Measurements from ENCODE around the gene KRT25. TPM values are rescaled to one million over a fixed set of nuclear protein-coding genes. Genes with fewer than 3 reads are reported as not detected.
"Not testable (repeated sequence)": the region's sequence is repeated elsewhere in the genome, so short reads cannot be mapped to it uniquely, and the experiment has no call there.

Gene KRT25
- total RNA-seq, 4 donors from 2014 or later = 0.59 to 111 TPM; not detected in 2

GRCh38 chr17:40753804-40754203, 1.3 kb downstream of the KRT25 start:
- H3K4me3 ChIP-seq (ENCODE audit: low read depth, poor library complexity, severe bottlenecking) = no peak overlapping the region
- DNase-seq (ENCODE audit: low spot score in 2 of 2) = no peak
- no peak for TF ChIP-seq POLR2A (IDR thresholded peaks at IDR 0.05)
- no peak for TF ChIP-seq CTCF (IDR thresholded peaks at IDR 0.05)
- intact Hi-C loops (cut with DNase I; ENCODE audit: low total_unique reads) = no loop called here
- 86 to 92% methylated on average over 3 of the region's 3 CpGs for WGBS, 2 donors

- DNase-seq (ENCODE audit: low spot score in 2 of 2) = no peak
- no peak for TF ChIP-seq CTCF (IDR thresholded peaks at IDR 0.05)
- TF ChIP-seq POLR2A (IDR thresholded peaks at IDR 0.05) = no peak
- intact Hi-C loops (cut with DNase I; ENCODE audit: low total_unique reads) = no loop called here
- no peak overlapping the region for H3K4me3 ChIP-seq (ENCODE audit: low read depth, poor library complexity, severe bottlenecking)
- 84% methylated on average over 14 of the region's 14 CpGs for WGBS, 2 donors
These were observed 4.1 kb downstream of the KRT25 start for GRCh38 chr17:40751065-40751464.

GRCh38 chr17:40750391-40750790, 4.7 kb downstream of the KRT25 start:
- no peak overlapping the region for H3K4me3 ChIP-seq (ENCODE audit: low read depth, poor library complexity, severe bottlenecking)
- intact Hi-C loops (cut with DNase I; ENCODE audit: low total_unique reads) = no loop called here
- no peak for DNase-seq (ENCODE audit: low spot score in 2 of 2)
- TF ChIP-seq POLR2A (IDR thresholded peaks at IDR 0.05) = no peak
- no peak for TF ChIP-seq CTCF (IDR thresholded peaks at IDR 0.05)
- 83 to 94% methylated on average over 6 of the region's 6 CpGs for WGBS, 2 donors

GRCh38 chr17:40748666-40749065, 6.5 kb downstream of the KRT25 start:
- DNase-seq (ENCODE audit: low spot score in 2 of 2); H3K4me3 ChIP-seq (ENCODE audit: low read depth, poor library complexity, severe bottlenecking); intact Hi-C loops (cut with DNase I; ENCODE audit: low total_unique reads): not testable (repeated sequence)
- 83 to 88% methylated on average over 1 of the region's 1 CpG for WGBS, 2 donors

- H3K4me3 ChIP-seq (ENCODE audit: low read depth, poor library complexity, severe bottlenecking) = no peak overlapping the region
- WGBS, 2 donors = 63 to 77% methylated on average over 4 of the region's 4 CpGs
- intact Hi-C loops (cut with DNase I; ENCODE audit: low total_unique reads) = no loop called here
- no peak for DNase-seq (ENCODE audit: low spot score in 2 of 2)
- no peak for TF ChIP-seq CTCF (IDR thresholded peaks at IDR 0.05)
- no peak for TF ChIP-seq POLR2A (IDR thresholded peaks at IDR 0.05)
These were observed 16.6 kb downstream of the KRT25 start for GRCh38 chr17:40738553-40738952.

GRCh38 chr17:40735016-40735415, 20.1 kb downstream of the KRT25 start:
- WGBS, 2 donors = 46% methylated on average over 1 of the region's 1 CpG
- peak in 1 of 2 donors; percentile 21 for DNase-seq (ENCODE audit: low spot score in 2 of 2)
- intact Hi-C loops (cut with DNase I; ENCODE audit: low total_unique reads) = no loop called here
- no peak overlapping the region for H3K4me3 ChIP-seq (ENCODE audit: low read depth, poor library complexity, severe bottlenecking)
- TF ChIP-seq POLR2A (IDR thresholded peaks at IDR 0.05) = no peak

GRCh38 chr17:40734018-40734417, 21.1 kb downstream of the KRT25 start:
- H3K4me3 ChIP-seq (ENCODE audit: low read depth, poor library complexity, severe bottlenecking) = no peak overlapping the region
- 66 to 67% methylated on average over 6 of the region's 6 CpGs for WGBS, 2 donors
- intact Hi-C loops (cut with DNase I; ENCODE audit: low total_unique reads) = no loop called here
- no peak for DNase-seq (ENCODE audit: low spot score in 2 of 2)
- TF ChIP-seq CTCF (IDR thresholded peaks at IDR 0.05) = no peak
- TF ChIP-seq POLR2A (IDR thresholded peaks at IDR 0.05) = no peak

Data from lower leg skin (tissue), 4 donors.